HG03095 (cell line): Measurements from ENCODE around the gene ROBO1.

Source experiments
- ATAC-seq: cut with Tn5 transposase; IDR thresholded peaks from one replicate; pipeline ENCODE4 v1.9.1; 2021; ENCODE audit warnings: moderate library complexity; ENCODE audit not compliant: unreplicated experiment

ROBO1 gene

GRCh38 chr3:78937475-78937874 is 830.3 kb downstream of the ROBO1 start:
- ATAC-seq = no peak

- ATAC-seq = no peak
Observed at GRCh38 chr3:78927759-78928158, 840.0 kb downstream of the ROBO1 start.

GRCh38 chr3:78926523-78926922 is 841.3 kb downstream of the ROBO1 start:
- no peak for ATAC-seq

GRCh38 chr3:78924711-78925110 is 843.1 kb downstream of the ROBO1 start:
- ATAC-seq = no peak

GRCh38 chr3:78919021-78919755 is 848.6 kb downstream of the ROBO1 start:
- ATAC-seq = peak; percentile 76

- peak; percentile 23 for ATAC-seq
Observed at GRCh38 chr3:78918361-78919020, 849.3 kb downstream of the ROBO1 start.

GRCh38 chr3:78917536-78917935 is 850.3 kb downstream of the ROBO1 start:
- no peak for ATAC-seq

- no peak for ATAC-seq
Observed at GRCh38 chr3:78913711-78914110, 854.1 kb downstream of the ROBO1 start.

- no peak for ATAC-seq
Observed at GRCh38 chr3:78912687-78913086, 855.1 kb downstream of the ROBO1 start.

- no peak for ATAC-seq
Observed at GRCh38 chr3:78912259-78912658, 855.5 kb downstream of the ROBO1 start.

GRCh38 chr3:78911394-78911793 is 856.4 kb downstream of the ROBO1 start:
- ATAC-seq = no peak

GRCh38 chr3:78908236-78908635 is 859.6 kb downstream of the ROBO1 start:
- ATAC-seq = no peak

- ATAC-seq = no peak
Observed at GRCh38 chr3:78907367-78907766, 860.4 kb downstream of the ROBO1 start.

- ATAC-seq = no peak
Observed at GRCh38 chr3:78906930-78907329, 860.9 kb downstream of the ROBO1 start.

GRCh38 chr3:78906245-78906644 is 861.6 kb downstream of the ROBO1 start:
- ATAC-seq = no peak

GRCh38 chr3:78905700-78906099 is 862.1 kb downstream of the ROBO1 start:
- no peak for ATAC-seq

GRCh38 chr3:78901544-78901943 is 866.3 kb downstream of the ROBO1 start:
- ATAC-seq = no peak

- no peak for ATAC-seq
Observed at GRCh38 chr3:78900880-78901279, 866.9 kb downstream of the ROBO1 start.

GRCh38 chr3:78900426-78900825 is 867.4 kb downstream of the ROBO1 start:
- no peak for ATAC-seq

GRCh38 chr3:78895528-78895927 is 872.3 kb downstream of the ROBO1 start:
- no peak for ATAC-seq

GRCh38 chr3:78894787-78895186 is 873.0 kb downstream of the ROBO1 start:
- ATAC-seq = no peak

GRCh38 chr3:78893161-78893560 is 874.6 kb downstream of the ROBO1 start:
- no peak for ATAC-seq

GRCh38 chr3:78889348-78889747 is 878.5 kb downstream of the ROBO1 start:
- ATAC-seq = no peak
